Islet of Langerhans (tissue), 1 donor: ENCODE data around the gene SH3BP1.

Experiments used
- FAIRE-seq: peaks from one replicate; lab custom pipeline; 2011; peaks lifted over from hg19 to GRCh38; lab: Jason Lieb, UNC

The SH3BP1 gene

GRCh38 chr22:37659897-37660708, 20.6 kb downstream of the SH3BP1 start:
- FAIRE-seq, result no peak

GRCh38 chr22:37660709-37661045, 21.2 kb downstream of the SH3BP1 start:
- no peak for FAIRE-seq

- FAIRE-seq, result peak; percentile 74
Measured at GRCh38 chr22:37661160-37661924, 21.9 kb downstream of the SH3BP1 start.

- no peak for FAIRE-seq
Measured at GRCh38 chr22:37662039-37662438, 22.6 kb downstream of the SH3BP1 start.

- no peak for FAIRE-seq
Measured at GRCh38 chr22:37663521-37664140, 24.2 kb downstream of the SH3BP1 start.

GRCh38 chr22:37664249-37665101, 25.0 kb downstream of the SH3BP1 start:
- FAIRE-seq, result no peak

GRCh38 chr22:37665487-37665886, 26.0 kb downstream of the SH3BP1 start:
- no peak for FAIRE-seq

GRCh38 chr22:37669586-37669985, 30.1 kb downstream of the SH3BP1 start:
- no peak for FAIRE-seq

GRCh38 chr22:37672206-37672919, 32.9 kb downstream of the SH3BP1 start:
- FAIRE-seq, result no peak

GRCh38 chr22:37672920-37673455, 33.5 kb downstream of the SH3BP1 start:
- FAIRE-seq, result no peak

GRCh38 chr22:37674248-37674647, 34.8 kb downstream of the SH3BP1 start:
- FAIRE-seq, result no peak

GRCh38 chr22:37674951-37675929, 35.8 kb downstream of the SH3BP1 start, which contains the start of gene LGALS1:
Gene LGALS1 (plus strand): TSS chr22:37675636. CDS start chr22:37675703, 67 bp downstream.
- no peak for FAIRE-seq

GRCh38 chr22:37675930-37676735, 36.7 kb downstream of the SH3BP1 start:
- FAIRE-seq, result no peak

- no peak for FAIRE-seq
Measured at GRCh38 chr22:37676736-37677492, 37.4 kb downstream of the SH3BP1 start.

GRCh38 chr22:37677493-37677974, 38.1 kb downstream of the SH3BP1 start:
- no peak for FAIRE-seq

GRCh38 chr22:37678372-37678771, 38.9 kb downstream of the SH3BP1 start:
- no peak for FAIRE-seq

GRCh38 chr22:37679670-37680069, 40.2 kb downstream of the SH3BP1 start:
- FAIRE-seq, result no peak

GRCh38 chr22:37680191-37680851, 40.9 kb downstream of the SH3BP1 start:
- no peak for FAIRE-seq
